LNCAP (cell line): ENCODE results near the gene CLIP4.

Experiments used
- TF ChIP-seq, protein P1 (sequence below): fragments of 450-650 bp; IDR thresholded peaks from 2 replicates; pipeline ENCODE4 v1.5.1; 2017; ENCODE audit warnings: mild to moderate bottlenecking

Gene CLIP4

DNA sequence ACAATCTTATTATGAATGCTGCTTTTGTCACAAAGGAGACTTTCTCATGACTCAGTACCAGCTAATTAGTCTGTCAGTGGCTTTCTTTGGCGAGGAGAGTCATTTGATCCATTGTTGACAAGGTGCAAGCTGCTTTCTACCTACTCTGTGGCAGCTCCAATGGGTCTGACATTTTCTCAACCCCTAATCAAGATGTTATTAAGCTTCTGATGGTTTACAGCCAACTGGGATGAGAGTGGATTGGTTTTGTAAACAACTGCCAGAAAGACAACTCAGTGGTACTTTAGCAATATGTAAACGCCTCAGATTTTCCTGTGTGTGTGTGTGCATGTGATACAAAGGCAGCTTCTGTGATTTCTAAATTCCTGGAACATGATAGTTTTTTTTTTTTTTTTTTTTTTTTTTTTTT is 8.2 kb upstream of the CLIP4 start:
- TF ChIP-seq, protein P1, sequence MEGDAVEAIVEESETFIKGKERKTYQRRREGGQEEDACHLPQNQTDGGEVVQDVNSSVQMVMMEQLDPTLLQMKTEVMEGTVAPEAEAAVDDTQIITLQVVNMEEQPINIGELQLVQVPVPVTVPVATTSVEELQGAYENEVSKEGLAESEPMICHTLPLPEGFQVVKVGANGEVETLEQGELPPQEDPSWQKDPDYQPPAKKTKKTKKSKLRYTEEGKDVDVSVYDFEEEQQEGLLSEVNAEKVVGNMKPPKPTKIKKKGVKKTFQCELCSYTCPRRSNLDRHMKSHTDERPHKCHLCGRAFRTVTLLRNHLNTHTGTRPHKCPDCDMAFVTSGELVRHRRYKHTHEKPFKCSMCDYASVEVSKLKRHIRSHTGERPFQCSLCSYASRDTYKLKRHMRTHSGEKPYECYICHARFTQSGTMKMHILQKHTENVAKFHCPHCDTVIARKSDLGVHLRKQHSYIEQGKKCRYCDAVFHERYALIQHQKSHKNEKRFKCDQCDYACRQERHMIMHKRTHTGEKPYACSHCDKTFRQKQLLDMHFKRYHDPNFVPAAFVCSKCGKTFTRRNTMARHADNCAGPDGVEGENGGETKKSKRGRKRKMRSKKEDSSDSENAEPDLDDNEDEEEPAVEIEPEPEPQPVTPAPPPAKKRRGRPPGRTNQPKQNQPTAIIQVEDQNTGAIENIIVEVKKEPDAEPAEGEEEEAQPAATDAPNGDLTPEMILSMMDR = no peak

DNA sequence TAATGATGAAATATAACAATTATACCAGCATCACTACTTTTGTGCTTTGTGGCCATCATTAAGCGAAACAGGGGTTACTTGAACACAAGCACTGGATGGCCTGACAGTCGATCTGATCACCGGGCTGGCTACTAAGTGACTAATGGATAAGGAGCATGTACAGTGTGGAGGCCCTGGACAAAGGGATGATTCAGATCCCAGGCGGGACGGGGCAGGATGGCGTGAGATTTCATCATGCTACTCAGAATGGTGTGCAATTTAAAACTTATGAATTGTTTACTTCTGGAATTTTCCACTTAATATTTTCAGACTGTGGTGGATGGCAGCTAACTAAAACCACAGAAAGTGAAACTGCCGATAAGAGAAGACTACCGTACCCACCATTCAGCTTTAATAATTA is 7.0 kb upstream of the CLIP4 start:
- TF ChIP-seq, protein P1 = no peak

DNA sequence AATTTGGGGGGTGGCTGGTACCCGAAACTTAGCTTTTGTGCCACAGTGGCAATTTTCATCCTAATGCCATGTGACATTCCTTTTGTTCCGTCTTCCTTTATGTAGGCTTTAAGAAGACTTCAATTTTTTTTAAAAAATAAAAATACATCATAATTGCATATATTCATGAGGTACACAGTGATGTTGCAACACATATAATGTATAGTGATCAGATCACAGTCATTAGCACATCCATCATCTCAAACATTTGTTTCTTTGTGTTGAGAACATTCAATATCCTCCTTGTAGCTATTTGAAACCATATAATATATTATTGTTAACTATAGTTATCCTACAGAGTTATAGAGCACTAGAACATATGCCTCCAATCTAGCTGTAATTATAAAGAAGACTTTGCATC is 6.0 kb upstream of the CLIP4 start:
- TF ChIP-seq, protein P1 = no peak

DNA sequence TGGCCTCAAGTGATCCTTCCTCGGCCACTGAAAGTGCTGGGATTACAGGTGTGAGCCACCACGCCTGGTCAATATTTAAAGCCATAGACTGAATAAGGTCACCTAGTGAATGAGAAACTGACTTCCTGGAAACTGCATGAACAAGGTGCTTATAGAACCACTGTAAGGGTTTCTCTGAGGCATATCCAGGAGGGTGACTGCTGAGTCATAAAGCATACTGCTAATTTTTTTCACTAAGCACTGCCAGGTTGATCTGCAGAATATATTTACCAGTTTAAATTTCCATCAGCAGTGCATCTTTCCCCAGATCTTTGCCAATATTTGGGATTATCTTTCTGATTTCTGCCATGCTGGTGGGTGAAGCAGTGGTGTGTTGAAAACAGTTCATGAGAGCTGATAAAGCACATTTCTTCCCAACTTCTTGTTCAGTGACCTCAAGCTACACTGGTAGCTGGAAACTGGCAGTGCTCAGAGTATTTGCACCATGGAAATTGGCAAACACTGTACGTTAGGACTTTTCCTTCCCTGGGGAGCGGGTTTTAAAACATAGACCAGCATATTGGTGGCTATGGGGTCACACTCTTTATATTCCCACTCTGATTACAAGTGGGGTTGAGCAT is 4.2 kb upstream of the CLIP4 start:
- TF ChIP-seq, protein P1 = no peak

DNA sequence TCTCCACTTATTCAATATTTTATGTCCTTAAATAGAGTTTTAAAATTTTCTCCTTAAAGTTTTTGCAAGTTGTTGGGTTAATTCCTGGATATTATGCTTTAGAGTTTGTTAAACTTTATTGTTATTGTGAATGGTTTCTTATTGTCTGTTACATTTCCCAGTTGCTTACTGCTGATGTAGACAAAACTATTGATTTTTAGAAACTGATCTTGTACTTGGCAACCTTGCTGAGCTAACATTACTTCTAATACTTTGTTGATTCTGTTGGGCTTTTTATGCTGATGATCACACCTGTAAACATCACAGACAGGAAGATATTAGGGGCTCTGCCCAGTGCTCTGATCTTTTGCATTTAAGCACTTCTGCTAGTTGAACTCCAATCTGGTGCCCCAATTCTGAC is 2.8 kb upstream of the CLIP4 start:
- TF ChIP-seq, protein P1 = no peak

DNA sequence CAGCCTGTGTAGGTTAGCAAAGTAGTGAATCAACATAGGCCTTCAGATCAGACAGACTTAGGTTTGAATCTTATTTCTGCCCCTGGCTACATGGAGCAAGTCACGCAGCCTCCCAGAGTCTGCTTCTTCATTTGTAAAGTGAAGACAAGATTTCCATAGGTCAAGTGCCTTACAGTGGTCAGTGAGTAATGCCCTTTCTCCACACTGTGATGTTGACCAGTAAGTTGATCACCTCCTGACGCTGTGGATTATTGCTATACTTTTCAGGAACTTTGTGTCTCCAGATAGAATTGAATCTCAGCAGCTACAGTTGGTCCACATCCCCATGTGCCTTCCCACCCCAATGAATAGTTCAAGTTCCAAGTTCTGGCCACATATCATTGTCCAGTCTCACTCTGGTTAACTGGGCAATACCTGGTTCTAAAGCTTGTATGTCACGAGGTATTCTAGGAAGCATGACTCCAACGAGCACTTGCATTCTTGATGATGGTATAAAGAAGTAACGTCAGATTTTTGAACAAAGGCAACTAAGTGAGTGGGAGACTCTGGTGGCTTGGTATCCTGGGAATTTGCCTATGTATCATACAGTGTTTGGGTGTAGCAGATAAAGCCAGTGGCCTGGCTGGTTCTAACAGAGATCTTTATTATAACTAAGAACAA is 2.1 kb upstream of the CLIP4 start:
- TF ChIP-seq, protein P1 = no peak

DNA sequence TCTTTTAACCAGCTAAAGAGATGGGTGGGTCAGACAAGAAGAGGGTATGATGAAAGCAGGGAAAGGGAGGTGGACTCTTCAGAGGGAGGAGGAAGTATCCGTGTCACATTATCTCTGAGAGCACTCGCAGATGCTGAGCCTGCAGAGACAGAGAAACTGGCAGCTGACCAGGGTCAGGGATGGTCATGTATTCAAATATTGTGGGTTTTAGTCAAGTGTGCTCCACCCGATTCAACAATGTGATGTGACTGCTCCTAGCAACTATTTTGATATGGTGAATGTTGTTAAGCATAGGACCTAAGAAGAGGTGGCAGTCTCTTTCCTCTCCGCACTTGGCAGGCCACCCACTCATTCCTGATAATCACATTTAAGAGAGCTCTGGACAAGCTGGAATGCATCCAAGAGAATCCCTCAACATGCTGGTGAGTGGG is 1.3 kb upstream of the CLIP4 start:
- TF ChIP-seq, protein P1 = no peak
